SU-DHL-6 (cell line): Measurements from ENCODE around the gene LRRC25.

ENCODE experiments used
- CTCF ChIP-seq: fragments of 200-600 bp; sonication (generic); IDR thresholded peaks from one replicate; pipeline ENCODE4 v1.5.1; 2017; ENCODE audit warnings: antibody characterized with exemption, mild to moderate bottlenecking, low read length, moderate library complexity; ENCODE audit not compliant: insufficient read depth, poor library complexity, severe bottlenecking
- EZH2phosphoT487 ChIP-seq: fragments of 200-600 bp; sonication (generic), shearing (Covaris generic); conservative IDR thresholded peaks from 2 replicates; pipeline ENCODE4 v1.6.1; 2018; ENCODE audit warnings: mild to moderate bottlenecking, antibody characterized with exemption, low read length, moderate library complexity, mixed read lengths

GRCh38 chr19:18433015-18433691 is 35.7 kb upstream of the LRRC25 start:
- no peak for TF ChIP-seq CTCF
- no peak for TF ChIP-seq EZH2phosphoT487
